Neutrophil (primary cell): ENCODE measurements around the gene ACOT11.

Source experiments
- H3K27ac ChIP-seq: fragments of 200-600 bp; sonication (generic); 2 replicates; pipeline ENCODE4 v1.5.1; 2016; ENCODE audit warnings: mild to moderate bottlenecking, moderate library complexity
- H3K27me3 ChIP-seq: fragments of 200-600 bp; sonication (generic); 2 replicates; pipeline ENCODE4 v1.6.0; 2016; ENCODE audit warnings: mild to moderate bottlenecking
- H3K36me3 ChIP-seq: fragments of 200-600 bp; sonication (generic); 2 replicates; pipeline ENCODE4 v1.5.1; 2017
- H3K4me1 ChIP-seq, 2 experiments: fragments of 200-600 bp in 1 of 2; sonication (generic) in 1 of 2; 1 replicate in 1 of 2; 2 replicates in 1 of 2; pipeline versions ENCODE4 v1.5.1 to v1.6.1; 2013 to 2016; ENCODE audit warnings: low read depth in 1 of 2, low read length in 1 of 2, mild to moderate bottlenecking in 1 of 2, moderate library complexity in 1 of 2; ENCODE audit not compliant: control insufficient read depth in 1 of 2, insufficient read depth in 1 of 2
- H3K4me3 ChIP-seq, 2 experiments: fragments of 200-600 bp in 1 of 2; sonication (generic) in 1 of 2; 1 replicate in 1 of 2; 2 replicates in 1 of 2; pipeline ENCODE4 v1.5.1; 2013 to 2016; ENCODE audit warnings: low read depth in 1 of 2, low read length in 1 of 2, mild to moderate bottlenecking in 1 of 2, moderate library complexity in 1 of 2
- H3K9me3 ChIP-seq: fragments of 200-600 bp; sonication (generic); 2 replicates; pipeline ENCODE4 v1.5.1; 2016
- CTCF ChIP-seq: fragments of 200-600 bp; sonication (generic); IDR thresholded peaks from 2 replicates; pipeline ENCODE4 v1.5.1; 2016; ENCODE audit warnings: antibody characterized with exemption

ACOT11 gene

GRCh38 chr1:54556110-54556509, 8.1 kb downstream of the ACOT11 start:
- TF ChIP-seq CTCF, result no peak
- H3K27ac ChIP-seq, result no peak overlapping the region
- H3K4me1 ChIP-seq, result no peaks in the 10 kb centered on the region
- H3K27me3 ChIP-seq, result no peaks in the 10 kb centered on the region
- no peaks in the 10 kb centered on the region for H3K9me3 ChIP-seq
- no peaks in the 10 kb centered on the region for H3K36me3 ChIP-seq
- H3K4me3 ChIP-seq, result no peak overlapping the region

- Histone ChIP-seq H3K27ac (no peak overlapping the region), H3K4me1 (no peaks in the 10 kb centered on the region), H3K36me3 (no peaks in the 10 kb centered on the region), H3K4me3 (no peak overlapping the region), H3K9me3 (no peaks in the 10 kb centered on the region), H3K27me3 (no peaks in the 10 kb centered on the region)
- TF ChIP-seq CTCF, result no peak
Measured at GRCh38 chr1:54557671-54558355, 9.8 kb downstream of the ACOT11 start.

GRCh38 chr1:54558434-54559030, 10.5 kb downstream of the ACOT11 start:
- no peaks in the 10 kb centered on the region for H3K4me1 ChIP-seq
- H3K27me3 ChIP-seq, result no peaks in the 10 kb centered on the region
- no peak overlapping the region for H3K27ac ChIP-seq
- no peak overlapping the region for H3K4me3 ChIP-seq
- TF ChIP-seq CTCF, result no peak
- no peaks in the 10 kb centered on the region for H3K9me3 ChIP-seq
- no peaks in the 10 kb centered on the region for H3K36me3 ChIP-seq

- Histone ChIP-seq H3K9me3 (no peaks in the 10 kb centered on the region), H3K27me3 (no peaks in the 10 kb centered on the region), H3K4me1 (peaks cover under 1% of the 10 kb centered on the region in 2 experiments), H3K4me3 (no peak overlapping the region), H3K27ac (no peak overlapping the region), H3K36me3 (no peaks in the 10 kb centered on the region)
- TF ChIP-seq CTCF, result no peak
Measured at GRCh38 chr1:54559111-54559548, 11.1 kb downstream of the ACOT11 start.

- TF ChIP-seq CTCF, result no peak
- Histone ChIP-seq H3K9me3 (no peaks in the 10 kb centered on the region), H3K4me3 (no peak overlapping the region), H3K4me1 (peaks cover 4 to 7% of the 10 kb centered on the region in 2 experiments), H3K27ac (no peak overlapping the region), H3K27me3 (no peaks in the 10 kb centered on the region), H3K36me3 (no peaks in the 10 kb centered on the region)
Measured at GRCh38 chr1:54559771-54560231, 11.8 kb downstream of the ACOT11 start.
